A549 (cell line): Measurements from ENCODE around the gene SLFN12L. TPM values are rescaled to one million over a fixed set of nuclear protein-coding genes. Genes with fewer than 3 reads are reported as not detected.
"Not testable (repeated sequence)": the region's sequence is repeated elsewhere in the genome, so short reads cannot be mapped to it uniquely, and the experiment has no call there.

ENCODE experiments used
- ATAC-seq, 2 experiments: fragments of 200-7000 bp in 1 of 2; fragments of >200 bp in 1 of 2; cut with Nextera tagmentation in 1 of 2; cut with Tn5 transposase in 1 of 2; 3 replicates each; pipeline versions ENCODE4 v1.8.0 to v1.9.1; 2018 to 2020; ENCODE audit warnings: mild to moderate bottlenecking in 1 of 2, moderate library complexity in 1 of 2
- CTCF ChIA-PET: fragments of 300-600 bp; sonication (Branson Sonifier 250); formaldehyde crosslinking; extraction: SDS; loops from one replicate; lab custom pipeline; 2021; ENCODE audit warnings: antibody characterized with exemption, inconsistent platforms; lab: Yijun Ruan, JAX
- POLR2A ChIA-PET: fragments of 350-600 bp; formaldehyde crosslinking; extraction: SDS; loops from one replicate; lab custom pipeline; 2021; ENCODE audit warnings: antibody characterized with exemption, inconsistent platforms; lab: Yijun Ruan, JAX
- DNase-seq, 2 experiments: peaks; one replicate each; pipeline versions ENCODE4 v3.0.0 to v3.0.0-alpha.2; 2011 to 2016; ENCODE audit warnings: low read depth in 1 of 2, low spot score in 1 of 2
- FAIRE-seq: peaks from 2 replicates; lab custom pipeline; 2011; peaks lifted over from hg19 to GRCh38; lab: Jason Lieb, UNC
- H3K27ac ChIP-seq, 2 experiments: fragments of >200 bp; sonication (Bioruptor Twin); formaldehyde crosslinking; 3 replicates each; pipeline ENCODE4 v1.5.1; 2016 to 2017
- H3K4me1 ChIP-seq: fragments of >200 bp; sonication (Bioruptor Twin); formaldehyde crosslinking; 3 replicates; pipeline ENCODE4 v1.6.1; 2016
- H3K4me2 ChIP-seq: fragments of >200 bp; sonication (Bioruptor Twin); formaldehyde crosslinking; 3 replicates; pipeline ENCODE4 v1.6.1; 2016
- H3K4me3 ChIP-seq: fragments of >200 bp; sonication (Bioruptor Twin); formaldehyde crosslinking; 3 replicates; pipeline ENCODE4 v1.5.1; 2016
- H3K9me3 ChIP-seq: fragments of >200 bp; sonication (Bioruptor Twin); formaldehyde crosslinking; 3 replicates; pipeline ENCODE4 v1.6.1; 2016
- CBX8 ChIP-seq: fragments of 200-600 bp; sonication (generic); IDR thresholded peaks from 2 replicates; pipeline ENCODE4 v1.6.1; 2016
- EHMT2 ChIP-seq: fragments of 200-600 bp; sonication (generic); IDR thresholded peaks from 2 replicates; pipeline ENCODE4 v1.6.1; 2016; ENCODE audit warnings: antibody characterized with exemption, low read depth, mild to moderate bottlenecking, moderate library complexity
- ELK1 ChIP-seq: fragments of 150-350 bp; IDR thresholded peaks from 2 replicates; pipeline ENCODE4 v1.6.1; 2014; ENCODE audit warnings: low read depth, mild to moderate bottlenecking, low read length
- ESRRA ChIP-seq: fragments of 150-350 bp; IDR thresholded peaks from 2 replicates; pipeline ENCODE4 v1.6.1; 2014; ENCODE audit warnings: mild to moderate bottlenecking, low read length, borderline replicate concordance
- FOSL2 ChIP-seq, 2 experiments: fragments of 450-650 bp in 1 of 2; fragments of >200 bp in 1 of 2; sonication (Bioruptor Twin) in 1 of 2; formaldehyde crosslinking; IDR thresholded peaks; 2 replicates each; pipeline versions ENCODE4 v1.5.0 to v1.6.1; 2016 to 2020; ENCODE audit warnings: mild to moderate bottlenecking in 1 of 2, moderate library complexity in 1 of 2
- HEYL ChIP-seq: fragments of 250-450 bp; sonication (Bioruptor Pico); IDR thresholded peaks from 2 replicates; pipeline ENCODE4 v1.8.0; 2021; ENCODE audit warnings: mild to moderate bottlenecking, moderate library complexity
- HOXA7 ChIP-seq: fragments of 250-450 bp; sonication (Bioruptor Pico); IDR thresholded peaks from 2 replicates; pipeline ENCODE4 v1.5.0; 2020; ENCODE audit warnings: mild to moderate bottlenecking, moderate library complexity
- HOXB13 ChIP-seq: fragments of 250-450 bp; sonication (Bioruptor Pico); IDR thresholded peaks from 2 replicates; pipeline ENCODE4 v1.5.0; 2020; ENCODE audit warnings: low read depth, mild to moderate bottlenecking, moderate library complexity
- KDM5A ChIP-seq: fragments of 200-600 bp; sonication (generic); IDR thresholded peaks from 2 replicates; pipeline ENCODE4 v1.6.1; 2016; ENCODE audit warnings: antibody characterized with exemption, mild to moderate bottlenecking
- MAZ ChIP-seq: fragments of 150-350 bp; IDR thresholded peaks from 2 replicates; pipeline ENCODE4 v1.6.1; 2014; ENCODE audit warnings: antibody characterized with exemption, low read depth, low read length, borderline replicate concordance
- MYC ChIP-seq: IDR thresholded peaks from 2 replicates; pipeline ENCODE4 v1.6.1; 2012; ENCODE audit warnings: mild to moderate bottlenecking, inconsistent platforms, low read length, improper control_type of control experiment, borderline replicate concordance
- NFE2L2 ChIP-seq: fragments of 150-350 bp; conservative IDR thresholded peaks from 2 replicates; pipeline ENCODE4 v1.6.1; 2014; ENCODE audit warnings: low read length
- NPAS2 ChIP-seq: fragments of 250-450 bp; sonication (Bioruptor Pico); IDR thresholded peaks from 2 replicates; pipeline ENCODE4 v1.8.0; 2022; ENCODE audit warnings: mild to moderate bottlenecking, moderate library complexity, borderline replicate concordance
- PBX3 ChIP-seq: IDR thresholded peaks from 2 replicates; pipeline ENCODE4 v1.6.1; 2012
- PHF8 ChIP-seq: fragments of 200-600 bp; sonication (generic); IDR thresholded peaks from 2 replicates; pipeline ENCODE4 v1.6.1; 2016; ENCODE audit warnings: low read depth, mild to moderate bottlenecking, antibody characterized with exemption, moderate library complexity, borderline replicate concordance
- RARB ChIP-seq: fragments of 250-450 bp; sonication (Bioruptor Pico); IDR thresholded peaks from 2 replicates; pipeline ENCODE4 v1.8.0; 2021; ENCODE audit warnings: mild to moderate bottlenecking, moderate library complexity
- REST ChIP-seq: fragments of 200-600 bp; sonication (generic); IDR thresholded peaks from 2 replicates; pipeline ENCODE4 v1.6.1; 2016; ENCODE audit warnings: antibody characterized with exemption, mild to moderate bottlenecking, moderate library complexity
- RFX5 ChIP-seq: fragments of 450-650 bp; IDR thresholded peaks from 2 replicates; pipeline ENCODE4 v1.7.1; 2014; ENCODE audit warnings: antibody characterized with exemption, mild to moderate bottlenecking, moderate library complexity
- RNF2 ChIP-seq: fragments of 200-600 bp; sonication (generic); IDR thresholded peaks from 2 replicates; pipeline ENCODE4 v1.6.1; 2016; ENCODE audit warnings: low read depth, mild to moderate bottlenecking, antibody characterized with exemption, moderate library complexity, borderline replicate concordance
- ZSCAN20 ChIP-seq: fragments of 250-450 bp; sonication (Bioruptor Pico); IDR thresholded peaks from 2 replicates; pipeline ENCODE4 v1.8.0; 2022; ENCODE audit warnings: mild to moderate bottlenecking, moderate library complexity
- WGBS: methylation state at CpG from one replicate; pipeline ENCODE4 v1.1.6; 2017; ENCODE audit errors: missing lambda C conversion rate; 5-methylcytosine and 5-hydroxymethylcytosine counted together
- polyA plus RNA-seq, 4 experiments: library from polyadenylated mRNA; depleted of rRNA in 3 of 4; stranded (reverse); fragments of >200 nt; fragmentation: RNase III in 1 of 4; extraction: RNeasy Plus Mini Kit Qiagen cat#74134 plus additional on column Dnase treatment in 1 of 4; gene quantifications; 2 replicates in 3 of 4; 3 replicates in 1 of 4; pipeline ENCODE4 v1.2.3, GENCODE V29; 2011 to 2017
- TF ChIP-seq, protein P1 (sequence below): fragments of 250-450 bp; sonication (Bioruptor Pico); IDR thresholded peaks from 2 replicates; pipeline ENCODE4 v1.5.0; 2020; ENCODE audit warnings: low read depth, mild to moderate bottlenecking, moderate library complexity
- TF ChIP-seq, protein P2 (sequence below): IDR thresholded peaks from 2 replicates; pipeline ENCODE4 v1.6.1; 2012

Gene SLFN12L
- polyA plus RNA-seq, 2 of the 4 experiments (the other 2 are of a cell fraction), result not detected

DNA sequence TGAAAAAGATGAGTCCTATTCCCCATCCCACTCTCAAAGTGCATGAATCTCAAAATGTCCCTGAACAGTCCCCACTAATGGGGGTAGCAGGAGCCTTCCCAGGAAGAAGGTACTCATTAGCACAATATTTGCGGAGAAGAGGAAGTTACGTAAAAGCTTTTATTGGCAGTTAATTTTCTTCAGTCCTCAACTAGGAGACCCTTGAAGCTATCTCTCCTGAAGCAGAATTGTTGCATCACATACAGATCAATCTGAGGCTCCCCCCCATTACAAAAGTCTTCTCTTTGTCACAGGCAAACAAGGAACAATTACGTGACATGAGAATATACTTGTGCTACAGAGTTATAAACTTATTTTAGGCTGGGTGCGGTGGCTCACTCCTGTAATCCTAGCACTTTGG, 14.2 kb downstream of the SLFN12L start:
- TF ChIP-seq, protein P1, sequence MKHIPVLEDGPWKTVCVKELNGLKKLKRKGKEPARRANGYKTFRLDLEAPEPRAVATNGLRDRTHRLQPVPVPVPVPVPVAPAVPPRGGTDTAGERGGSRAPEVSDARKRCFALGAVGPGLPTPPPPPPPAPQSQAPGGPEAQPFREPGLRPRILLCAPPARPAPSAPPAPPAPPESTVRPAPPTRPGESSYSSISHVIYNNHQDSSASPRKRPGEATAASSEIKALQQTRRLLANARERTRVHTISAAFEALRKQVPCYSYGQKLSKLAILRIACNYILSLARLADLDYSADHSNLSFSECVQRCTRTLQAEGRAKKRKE (CRISPR knock-in tag), result no peak
- TF ChIP-seq RNF2 (no peak), REST (no peak), NFE2L2 (no peak), ZSCAN20 (CRISPR knock-in tag) (no peak), HEYL (CRISPR knock-in tag) (no peak), MYC (no peak)
- DNase-seq, result no peak
- Histone ChIP-seq H3K27ac (no peak overlapping the region), H3K4me2 (no peak overlapping the region), H3K9me3 (no peaks in the 10 kb centered on the region), H3K4me3 (no peak overlapping the region), H3K4me1 (no peaks in the 10 kb centered on the region)
- ChIA-PET POLR2A (no interaction called here), CTCF (interaction anchor here (2.4 to 4.1 kb wide), 2 partner anchors 11 to 16 kb away, joined by 12 to 23 read pairs; no protein-coding TSS in a partner anchor)
- 70% methylated on average over 4 of the region's 4 CpGs for WGBS
- FAIRE-seq, result no peak
- ATAC-seq, result no peak

GRCh38 chr17:35521654-35522256, 15.7 kb downstream of the SLFN12L start:
- POLR2A ChIA-PET, H3K4me3 ChIP-seq, DNase-seq, H3K4me2 ChIP-seq, H3K9me3 ChIP-seq, FAIRE-seq, ATAC-seq, H3K4me1 ChIP-seq, H3K27ac ChIP-seq: not testable (repeated sequence)
- CTCF ChIA-PET, result interaction anchor here (0.8 to 4.1 kb wide), 4 partner anchors 12 to 226 kb away, joined by 3 to 23 read pairs (median 12); no protein-coding TSS in a partner anchor
- 16% methylated on average over 5 of the region's 5 CpGs for WGBS

DNA sequence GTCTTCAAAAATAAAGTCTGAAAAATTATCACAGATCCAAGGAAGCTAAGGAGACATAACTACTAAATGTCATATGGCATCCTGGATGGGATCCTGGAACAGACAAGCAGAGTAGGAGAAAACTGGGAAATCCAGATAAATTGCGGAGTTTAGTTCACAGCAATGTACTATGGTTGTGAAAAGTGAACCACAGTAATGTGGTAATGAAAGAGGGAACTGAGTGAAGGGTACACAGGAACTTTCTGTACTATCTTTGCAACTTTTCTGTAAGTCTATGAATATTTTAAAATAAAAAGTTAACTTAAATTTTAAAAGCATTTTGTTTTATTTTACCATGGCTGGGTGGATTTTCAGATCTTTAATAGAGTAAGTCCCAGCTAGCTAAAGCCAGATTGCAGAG, 16.3 kb downstream of the SLFN12L start:
- H3K4me1 ChIP-seq, result no peaks in the 10 kb centered on the region
- ATAC-seq, result no peak
- 48% methylated on average over 1 of the region's 1 CpG for WGBS
- no peak overlapping the region for H3K27ac ChIP-seq
- TF ChIP-seq HEYL (CRISPR knock-in tag) (no peak), ESRRA (no peak), KDM5A (no peak), ELK1 (no peak), RNF2 (no peak), RFX5 (no peak), MAZ (no peak), RARB (CRISPR knock-in tag) (no peak), CBX8 (no peak), ZSCAN20 (CRISPR knock-in tag) (no peak), FOSL2 (IDR thresholded peaks at IDR 0.05) (no peak), FOSL2 (CRISPR knock-in tag; IDR thresholded peaks at IDR 0.05) (no peak), NFE2L2 (no peak), HOXB13 (CRISPR knock-in tag) (no peak), PBX3 (no peak), NPAS2 (CRISPR knock-in tag) (no peak), PHF8 (no peak), HOXA7 (CRISPR knock-in tag) (no peak), EHMT2 (no peak)
- TF ChIP-seq, protein P2, sequence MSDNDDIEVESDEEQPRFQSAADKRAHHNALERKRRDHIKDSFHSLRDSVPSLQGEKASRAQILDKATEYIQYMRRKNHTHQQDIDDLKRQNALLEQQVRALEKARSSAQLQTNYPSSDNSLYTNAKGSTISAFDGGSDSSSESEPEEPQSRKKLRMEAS, result no peak
- TF ChIP-seq, all 56 proteins: peak for 0
- ChIA-PET POLR2A (no interaction called here), CTCF (interaction anchor here (0.8 to 4.1 kb wide), 4 partner anchors 13 to 226 kb away, joined by 3 to 23 read pairs (median 12); no protein-coding TSS in a partner anchor)
- no peaks in the 10 kb centered on the region for H3K9me3 ChIP-seq
- DNase-seq, result no peak
- H3K4me3 ChIP-seq, result no peak overlapping the region
- no peak overlapping the region for H3K4me2 ChIP-seq
- FAIRE-seq, result no peak
